Occipital lobe (tissue), 2 donors: ENCODE data around the gene SNX10. TPM values are rescaled to one million over a fixed set of nuclear protein-coding genes. Genes with fewer than 3 reads are reported as not detected.

Experiments
- DNase-seq: peaks from one replicate; lab custom pipeline; 2025; lab: John Stamatoyannopoulos, UW
- total RNA-seq: library from RNA; depleted of rRNA; stranded (reverse); fragments of >200 nt; gene quantifications from one replicate; pipeline ENCODE4 v1.2.3, GENCODE V29; 2014

SNX10 gene
- total RNA-seq, 1 donor from 2014 or later: 61.5 TPM

DNA sequence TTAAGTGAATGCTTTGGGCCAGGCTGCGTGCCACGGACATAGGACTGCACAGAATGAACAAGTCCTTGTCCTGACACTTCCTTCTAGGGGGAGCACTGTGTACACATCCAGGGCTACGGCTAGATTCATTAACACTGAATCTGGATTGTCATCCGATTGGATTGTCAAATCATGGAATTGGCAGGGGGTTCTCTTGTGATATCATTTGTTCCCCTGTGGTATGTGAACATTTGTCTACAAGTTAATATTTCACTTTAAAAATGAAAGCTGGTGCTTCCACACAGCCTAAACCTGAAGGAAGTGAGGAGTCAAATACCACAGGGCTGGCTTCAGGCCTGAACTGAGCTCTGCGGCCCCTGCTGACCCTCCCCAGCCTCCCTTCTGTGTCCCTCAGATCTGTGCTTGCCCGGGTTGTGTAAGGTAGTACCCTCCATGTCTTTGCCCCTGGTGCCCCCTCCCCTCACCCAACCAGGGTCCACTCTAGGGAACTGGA, 75.6 kb downstream of the SNX10 start:
- DNase-seq: no peak

DNA sequence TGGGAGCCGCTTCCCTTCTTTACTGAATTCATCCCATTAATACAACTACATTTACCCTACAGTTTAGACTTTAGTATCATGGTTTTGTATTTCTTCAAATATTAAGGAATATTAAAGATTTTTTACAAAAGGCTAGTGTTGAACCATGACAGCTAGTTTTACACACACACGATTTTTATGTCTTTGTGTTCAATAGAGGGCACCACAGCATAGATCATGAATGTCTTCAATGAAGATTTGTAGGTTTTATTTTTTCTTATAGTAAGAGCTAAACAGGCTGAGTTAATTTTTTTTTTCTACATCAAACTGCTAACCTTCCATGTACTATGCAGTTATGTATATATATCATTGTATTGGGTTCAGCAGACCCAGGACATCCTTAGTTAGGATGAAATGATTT, 76.9 kb downstream of the SNX10 start:
- no peak for DNase-seq

DNA sequence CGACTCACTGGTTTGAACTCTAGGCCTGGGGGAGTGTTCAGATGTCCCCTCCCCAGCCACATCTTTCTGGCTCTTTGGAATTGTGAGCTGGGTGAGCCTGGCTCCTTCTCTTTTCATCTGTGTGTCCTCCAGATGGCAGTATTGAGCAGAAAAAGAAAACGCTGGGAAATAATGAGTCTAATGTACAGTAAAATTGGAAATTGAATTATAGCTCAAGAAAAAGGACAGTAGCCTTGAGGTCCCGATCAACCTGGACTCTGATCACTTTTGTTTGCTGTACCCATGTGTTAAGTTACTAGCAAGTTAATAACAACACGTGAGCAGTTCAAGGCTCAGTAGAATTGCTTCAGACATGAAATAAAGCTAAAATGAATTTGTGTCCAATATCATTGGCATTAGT, 77.9 kb downstream of the SNX10 start:
- DNase-seq: no peak

- DNase-seq: no peak
Observed at GRCh38 chr7:26370011-26370410, 78.3 kb downstream of the SNX10 start.

DNA sequence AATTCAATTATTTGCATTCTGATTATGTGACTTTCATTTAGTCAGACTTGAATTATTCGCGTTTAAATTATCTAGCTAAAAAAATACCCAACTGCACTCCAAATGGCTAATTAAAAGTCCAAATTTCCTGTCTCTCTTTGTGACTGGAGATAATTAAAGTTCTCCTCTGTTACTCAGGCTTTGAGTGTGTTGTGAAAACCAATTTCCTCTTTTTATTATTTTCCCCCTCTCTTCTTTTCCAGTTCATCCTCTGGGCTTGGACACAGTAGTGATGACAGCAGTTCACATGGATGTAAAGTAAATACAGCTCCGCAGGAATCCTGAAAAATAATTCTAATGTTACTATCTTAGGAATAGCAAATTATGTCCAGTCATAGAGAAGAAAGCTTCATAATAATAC, 80.6 kb downstream of the SNX10 start:
- DNase-seq: no peak

DNA sequence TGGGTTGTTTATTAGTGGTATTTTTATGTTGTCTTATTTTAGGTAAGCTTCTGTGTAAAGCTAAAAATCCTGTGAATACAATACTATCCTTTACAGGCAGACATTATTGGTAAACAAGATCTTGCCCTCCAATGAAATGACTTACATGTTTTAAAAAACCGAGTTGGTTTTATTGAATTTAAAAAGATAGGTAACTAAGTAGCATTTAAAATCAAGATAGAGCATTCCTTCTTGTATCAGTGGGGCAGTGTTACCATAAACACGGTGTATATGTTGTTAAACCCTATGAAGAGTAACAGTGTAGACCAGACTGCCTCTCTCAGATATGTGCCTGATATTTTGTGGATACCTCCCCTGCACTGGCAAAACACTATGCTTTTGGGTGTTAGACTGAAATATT, 81.0 kb downstream of the SNX10 start:
- no peak for DNase-seq

DNA sequence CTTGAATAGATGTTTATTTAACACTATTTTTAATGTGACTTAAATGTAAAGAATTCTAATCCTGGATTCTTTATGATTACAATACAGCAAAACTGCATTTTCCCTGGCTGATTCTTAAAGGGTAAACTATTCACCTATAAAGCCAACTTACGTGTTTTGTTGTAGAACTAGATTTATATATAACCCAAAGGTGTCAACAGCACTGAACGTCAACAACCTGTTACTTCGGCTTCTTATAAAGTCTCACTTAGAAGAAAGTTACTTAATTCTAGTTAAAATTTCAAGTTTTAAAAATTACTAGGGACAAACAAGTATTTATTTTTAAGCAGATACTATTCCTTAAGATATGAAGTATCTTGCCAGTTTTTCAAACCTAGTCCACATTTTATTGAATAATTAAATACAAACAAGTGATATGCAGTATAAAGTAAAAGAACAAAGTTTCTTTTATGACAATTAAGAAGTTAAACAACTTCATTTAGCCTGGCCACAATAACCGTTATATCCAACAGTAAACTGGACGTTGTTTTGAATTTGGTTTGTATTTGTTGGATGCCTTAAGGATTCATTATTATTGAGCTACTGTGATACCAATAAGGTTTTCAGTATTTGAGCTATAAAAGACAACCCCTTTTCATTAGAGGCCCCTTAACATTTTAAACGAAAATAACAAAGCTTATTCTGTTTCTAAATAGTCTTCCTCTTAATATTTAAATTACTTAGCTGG, 83.1 kb downstream of the SNX10 start:
- no peak for DNase-seq

DNA sequence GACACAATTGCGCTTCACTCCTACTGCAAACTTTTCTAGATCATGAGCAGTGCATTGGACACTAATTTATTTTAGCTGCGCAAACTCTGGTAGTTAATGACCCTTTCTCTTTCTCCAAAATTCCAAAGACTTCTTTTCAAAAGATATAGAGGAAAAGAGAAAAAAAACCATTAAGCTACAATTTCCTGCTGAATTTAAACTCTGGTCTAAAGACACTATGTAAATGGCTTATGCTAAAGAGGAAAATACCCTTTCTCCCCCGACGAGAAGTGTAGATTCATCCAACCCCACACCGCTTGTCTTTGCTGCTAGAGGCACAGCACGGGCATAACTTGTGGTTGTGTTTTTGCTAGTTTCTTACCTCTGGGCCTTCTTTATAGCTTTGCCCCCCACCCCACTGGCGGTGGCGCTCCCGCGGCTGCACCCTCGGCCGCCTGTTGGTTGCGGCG, 84.1 kb downstream of the SNX10 start:
- DNase-seq: no peak

- peak; percentile 44 for DNase-seq
Observed at GRCh38 chr7:26376175-26376917, 84.7 kb downstream of the SNX10 start.

DNA sequence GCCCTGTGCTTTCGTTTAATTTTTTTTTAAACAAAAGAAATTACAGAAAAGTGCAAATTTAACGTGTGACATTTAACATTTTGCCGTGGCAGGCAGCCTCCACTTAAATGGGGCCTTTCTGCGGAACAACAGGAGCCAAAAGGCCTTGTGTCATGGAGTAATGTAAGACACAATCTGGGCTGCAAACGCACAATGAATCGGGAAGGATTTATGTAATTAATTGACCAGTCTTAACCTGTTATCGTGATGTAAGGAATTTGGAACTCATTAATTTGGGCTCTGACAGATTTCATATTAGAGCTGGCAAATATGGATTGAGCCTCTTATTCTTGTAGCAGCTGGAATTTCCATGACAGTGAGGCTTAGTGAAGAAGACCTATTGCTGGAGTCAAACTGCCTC, 86.4 kb downstream of the SNX10 start:
- no peak for DNase-seq

GRCh38 chr7:26379711-26380110, 88.0 kb downstream of the SNX10 start:
- DNase-seq: no peak

GRCh38 chr7:26381476-26382353, 90.1 kb downstream of the SNX10 start:
- no peak for DNase-seq

DNA sequence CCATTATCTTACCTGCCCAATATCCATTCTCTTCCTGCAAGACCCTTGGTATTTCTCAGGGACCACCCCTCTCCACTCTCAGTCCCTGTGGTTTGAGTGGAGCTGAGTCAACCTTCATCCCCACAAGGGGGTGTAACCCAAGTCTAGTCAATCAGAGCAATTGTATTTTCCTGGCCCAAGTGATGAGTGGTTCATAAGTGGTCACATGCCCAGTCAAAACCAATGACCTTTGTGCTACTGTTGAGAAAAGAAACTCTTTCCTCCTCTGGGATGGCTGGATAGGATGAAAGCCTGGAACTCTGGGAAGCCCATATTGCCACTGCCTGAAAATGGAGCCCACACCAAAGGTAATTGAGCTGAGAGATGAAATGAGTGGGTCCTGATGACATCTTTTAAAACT, 93.6 kb downstream of the SNX10 start:
- DNase-seq: no peak

GRCh38 chr7:26387731-26388130, 96.1 kb downstream of the SNX10 start:
- DNase-seq: no peak

DNA sequence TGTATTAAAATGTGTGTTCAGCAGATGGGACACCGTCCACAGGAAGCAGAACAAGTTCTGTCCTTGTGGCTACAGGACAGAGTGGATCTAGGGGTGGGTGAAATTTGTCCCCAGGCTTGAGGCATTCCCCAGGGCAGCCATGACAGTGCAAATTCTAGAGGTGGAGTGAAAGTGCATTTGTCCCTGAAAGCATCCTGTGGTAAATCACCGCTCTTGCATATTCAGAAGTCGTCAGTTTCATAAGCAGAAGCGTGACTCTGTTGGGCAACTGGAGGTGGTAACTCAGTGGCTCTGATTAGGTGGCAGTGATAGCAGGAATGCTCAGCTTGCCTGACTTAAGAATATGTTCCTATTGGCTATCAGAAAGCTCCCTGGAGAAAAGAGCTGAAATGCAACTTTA, 96.6 kb downstream of the SNX10 start:
- no peak for DNase-seq

- DNase-seq: no peak
Observed at GRCh38 chr7:26390016-26390415, 98.4 kb downstream of the SNX10 start.

GRCh38 chr7:26393818-26394217, 102.2 kb downstream of the SNX10 start:
- no peak for DNase-seq

DNA sequence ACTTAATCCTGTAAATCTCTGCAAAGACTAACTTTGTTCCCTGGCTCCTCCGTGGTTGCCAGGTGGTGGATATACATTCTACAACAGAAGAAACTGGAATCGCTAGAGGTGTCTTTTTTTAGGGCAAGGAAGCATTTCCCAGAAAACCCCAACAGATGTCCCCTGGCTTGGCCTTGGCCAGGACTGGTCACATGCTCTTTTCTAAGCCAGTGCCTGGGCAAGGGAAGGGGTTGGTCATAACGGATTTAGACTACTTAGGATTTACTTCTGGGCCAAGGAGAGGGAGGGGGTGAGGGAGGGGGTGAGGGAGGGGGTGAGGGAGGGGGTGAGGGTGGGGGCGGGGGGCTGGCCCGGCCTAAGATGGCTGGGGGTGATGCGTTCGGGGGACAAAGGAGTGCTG, 105.7 kb downstream of the SNX10 start:
- DNase-seq: no peak

- peak; percentile 66 for DNase-seq
Observed at GRCh38 chr7:26397796-26398426, 106.2 kb downstream of the SNX10 start.

- peak; percentile 66 for DNase-seq
Observed at GRCh38 chr7:26398427-26398755, 106.7 kb downstream of the SNX10 start.

DNA sequence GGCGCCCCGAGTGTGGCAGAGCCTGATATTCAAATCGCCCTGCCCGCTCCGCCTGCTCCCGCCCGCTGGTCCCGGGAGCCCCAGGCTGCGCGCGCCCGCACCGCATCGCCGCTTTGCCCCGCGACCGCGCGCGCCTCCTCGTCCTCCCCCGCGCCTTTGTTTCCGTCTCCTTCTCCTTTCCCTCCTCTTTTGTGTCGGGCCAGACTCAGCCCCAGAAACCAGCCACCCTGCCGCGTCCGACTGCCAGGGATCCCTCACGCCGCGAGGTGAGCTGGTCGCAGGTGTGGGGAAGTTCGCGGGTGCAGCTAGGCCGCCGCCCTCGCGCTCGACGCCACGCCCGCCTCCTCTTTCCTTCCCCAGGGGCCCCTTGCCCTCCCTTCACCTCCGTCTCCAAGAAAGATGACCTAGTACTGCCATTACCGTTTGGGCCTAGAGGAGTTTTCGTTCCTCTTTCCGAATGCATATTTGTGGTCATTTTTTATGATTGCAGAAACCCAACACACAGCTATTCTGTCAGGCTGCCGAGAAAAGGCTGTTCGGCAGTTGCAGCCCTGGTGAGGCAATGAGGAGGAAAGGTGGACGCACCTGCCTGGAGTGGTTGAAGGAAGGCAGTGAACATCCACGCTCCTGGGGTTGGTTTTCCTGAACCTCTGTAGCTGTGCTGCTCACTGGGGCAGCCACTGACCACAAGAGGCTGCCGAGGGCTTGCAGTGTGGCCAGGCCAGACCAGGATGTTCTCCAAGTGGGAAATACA, 107.3 kb downstream of the SNX10 start:
- DNase-seq: peak; percentile 58
